Fibroblast of upper back skin (primary cell): ENCODE measurements around the gene MXD3.

Source experiments
- DNase-seq: peaks from one replicate; pipeline ENCODE4 v3.0.0-alpha.2; 2013

The MXD3 gene

GRCh38 chr5:177302354-177303110, 9.2 kb downstream of the MXD3 start:
- DNase-seq: no peak

- no peak for DNase-seq
Observed at GRCh38 chr5:177301503-177302165, 10.1 kb downstream of the MXD3 start.

- no peak for DNase-seq
Observed at GRCh38 chr5:177300951-177301350, 10.7 kb downstream of the MXD3 start.

GRCh38 chr5:177300236-177300880, 11.3 kb downstream of the MXD3 start:
- DNase-seq: peak; percentile 70

GRCh38 chr5:177299697-177300096, 12.0 kb downstream of the MXD3 start:
- no peak for DNase-seq

GRCh38 chr5:177297922-177298321, 13.8 kb downstream of the MXD3 start:
- DNase-seq: no peak

GRCh38 chr5:177296581-177296980, 15.1 kb downstream of the MXD3 start:
- no peak for DNase-seq

GRCh38 chr5:177295924-177296323, 15.8 kb downstream of the MXD3 start:
- no peak for DNase-seq

- DNase-seq: no peak
Observed at GRCh38 chr5:177294632-177295031, 17.1 kb downstream of the MXD3 start.

- DNase-seq: no peak
Observed at GRCh38 chr5:177293819-177294581, 17.7 kb downstream of the MXD3 start.

GRCh38 chr5:177291735-177292134, 20.0 kb downstream of the MXD3 start:
- DNase-seq: no peak

- no peak for DNase-seq
Observed at GRCh38 chr5:177290816-177291596, 20.7 kb downstream of the MXD3 start.

- DNase-seq: no peak
Observed at GRCh38 chr5:177288191-177288590, 23.5 kb downstream of the MXD3 start.

- DNase-seq: no peak
Observed at GRCh38 chr5:177276886-177277285, 34.8 kb downstream of the MXD3 start.

- no peak for DNase-seq
Observed at GRCh38 chr5:177275883-177276282, 35.8 kb downstream of the MXD3 start.

GRCh38 chr5:177271113-177271512, 40.6 kb downstream of the MXD3 start:
- no peak for DNase-seq

- DNase-seq: no peak
Observed at GRCh38 chr5:177270653-177271052, 41.0 kb downstream of the MXD3 start.

- DNase-seq: no peak
Observed at GRCh38 chr5:177269976-177270375, 41.7 kb downstream of the MXD3 start.

GRCh38 chr5:177269232-177269895, 42.3 kb downstream of the MXD3 start:
- no peak for DNase-seq

GRCh38 chr5:177265395-177265794, 46.3 kb downstream of the MXD3 start:
- no peak for DNase-seq

- no peak for DNase-seq
Observed at GRCh38 chr5:177264178-177264577, 47.5 kb downstream of the MXD3 start.

- no peak for DNase-seq
Observed at GRCh38 chr5:177261510-177261909, 50.2 kb downstream of the MXD3 start.
